HPDE6-E6E7 (cell line): ENCODE measurements around the gene CYP51A1.
"Not testable (repeated sequence)": the region's sequence is repeated elsewhere in the genome, so short reads cannot be mapped to it uniquely, and the experiment has no call there.

Experiments used
- DNase-seq: peaks from one replicate; pipeline ENCODE4 v3.0.0; 2011; ENCODE audit warnings: missing footprints; ENCODE audit errors: extremely low spot score

Gene CYP51A1

DNA sequence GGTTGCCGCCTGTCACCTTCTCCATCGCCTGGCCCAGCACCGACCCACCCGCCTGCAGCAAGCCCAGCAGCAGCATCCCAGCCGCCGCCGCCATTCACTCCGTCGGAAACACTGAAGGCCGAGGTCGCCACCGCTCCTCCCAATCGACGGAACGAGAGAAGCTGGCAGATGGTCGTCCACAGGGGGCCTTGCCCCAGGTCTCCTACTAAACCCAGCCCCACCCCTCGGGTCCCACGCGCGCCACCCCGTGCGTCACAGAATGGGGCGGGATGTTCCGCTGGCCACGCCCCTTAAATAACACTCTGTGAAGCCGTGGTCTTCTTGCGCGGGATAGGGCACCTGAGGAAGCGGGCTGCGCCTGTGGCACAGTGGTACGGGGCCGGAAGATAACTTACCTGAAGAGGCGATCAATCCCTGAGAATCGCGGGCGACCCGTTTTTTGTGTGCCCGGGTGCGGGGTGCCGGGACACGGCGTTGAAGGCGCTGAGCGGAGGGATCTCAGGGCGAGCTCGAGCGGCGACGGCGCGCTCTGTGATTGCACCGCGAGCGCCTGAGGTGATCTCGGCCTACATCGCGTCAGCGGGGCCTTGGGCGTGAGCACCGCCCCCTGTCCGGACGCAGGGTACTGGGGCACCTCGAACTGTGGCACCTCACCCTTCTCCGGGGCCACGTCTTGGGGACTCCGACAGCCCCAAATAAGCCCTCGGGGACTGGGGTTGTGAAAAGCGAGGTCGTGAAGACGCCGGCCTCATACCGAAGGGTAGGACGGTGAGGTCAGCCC is at the start of gene CYP51A1:
TSS of gene CYP51A1 (minus strand) at position 207 of the 781 bp plus-strand sequence. CDS start at position 94, 113 bp downstream.
- DNase-seq: peak; percentile 91

DNA sequence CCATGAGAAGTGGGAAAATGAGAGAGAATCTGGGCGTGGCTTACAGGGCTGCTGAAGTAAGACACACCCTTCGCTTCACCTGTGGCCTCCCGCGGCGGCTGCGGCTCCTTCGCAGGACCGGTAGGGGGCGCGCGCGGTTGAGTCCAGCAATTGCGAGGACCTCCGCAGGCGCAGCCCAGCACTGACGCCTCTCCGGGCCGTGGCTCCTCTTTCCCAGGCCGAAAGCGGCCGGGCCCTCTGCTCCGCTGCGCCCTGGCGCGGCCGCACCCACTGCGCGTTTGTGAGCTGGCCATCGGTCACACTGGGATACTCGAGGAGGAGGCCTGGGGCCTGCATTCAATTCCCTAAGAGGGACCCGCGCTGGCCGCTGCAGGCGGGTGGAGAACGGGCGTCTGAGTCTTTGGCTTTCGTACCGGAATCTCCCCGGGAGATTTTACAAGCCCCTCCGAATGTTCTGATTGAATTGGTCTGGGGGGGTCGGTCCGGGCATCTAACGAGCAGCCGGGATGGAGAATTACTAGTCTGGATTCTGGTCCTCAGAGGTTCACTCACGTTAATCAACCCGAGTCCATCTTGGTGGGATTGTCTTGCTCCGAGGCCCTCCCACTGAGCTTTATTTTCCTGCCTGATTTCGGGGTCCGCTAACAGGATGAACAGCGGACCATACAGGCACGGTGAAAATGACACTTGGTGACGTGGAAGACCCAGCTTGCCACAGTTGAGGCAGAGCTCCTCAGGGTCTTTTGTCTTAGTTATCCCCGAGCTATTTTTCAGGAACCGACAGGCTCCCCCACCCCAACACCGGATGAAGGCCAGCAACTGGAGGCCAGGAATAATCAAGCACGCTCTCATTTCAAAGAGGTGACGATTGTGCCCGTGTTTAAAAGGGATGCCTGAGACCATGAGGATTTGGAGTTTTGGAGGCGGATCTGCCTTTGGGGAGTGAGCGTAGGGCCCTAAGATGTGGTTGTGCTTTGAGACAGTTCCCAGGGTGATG is 44.9 kb upstream of the CYP51A1 start, which contains the start of gene LRRD1:
TSS of gene LRRD1 (minus strand) at position 215 of the 997 bp plus-strand sequence. CDS start 13,940 bp downstream, outside the sequence.
- peak; percentile 64 for DNase-seq

- DNase-seq: no peak
These were observed 43.1 kb upstream of the CYP51A1 start for GRCh38 chr7:92177362-92177761.

GRCh38 chr7:92169529-92169928 is 35.3 kb upstream of the CYP51A1 start:
- DNase-seq: not testable (repeated sequence)

GRCh38 chr7:92161271-92161670 is 27.0 kb upstream of the CYP51A1 start:
- DNase-seq: no peak

GRCh38 chr7:92158660-92159575 is 24.6 kb upstream of the CYP51A1 start:
- no peak for DNase-seq

DNA sequence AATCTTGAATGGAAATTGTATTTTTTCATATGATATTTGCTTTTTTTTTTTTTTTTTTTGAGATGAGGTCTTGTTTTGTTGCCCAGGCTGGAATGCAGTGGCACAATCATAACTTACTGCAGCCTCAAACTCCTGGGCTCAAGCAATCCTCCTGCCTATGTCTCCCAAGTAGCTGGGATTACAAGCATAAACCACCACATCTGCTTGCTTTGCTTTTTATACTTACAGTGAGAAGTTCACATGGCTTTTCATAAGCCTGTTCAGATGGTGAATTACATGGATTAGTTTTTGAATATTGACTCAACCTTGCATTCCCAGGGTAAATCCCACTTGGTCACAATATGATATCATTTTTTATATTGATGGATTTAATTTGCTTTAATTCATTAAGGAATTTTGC is 22.7 kb upstream of the CYP51A1 start:
- DNase-seq: no peak

DNA sequence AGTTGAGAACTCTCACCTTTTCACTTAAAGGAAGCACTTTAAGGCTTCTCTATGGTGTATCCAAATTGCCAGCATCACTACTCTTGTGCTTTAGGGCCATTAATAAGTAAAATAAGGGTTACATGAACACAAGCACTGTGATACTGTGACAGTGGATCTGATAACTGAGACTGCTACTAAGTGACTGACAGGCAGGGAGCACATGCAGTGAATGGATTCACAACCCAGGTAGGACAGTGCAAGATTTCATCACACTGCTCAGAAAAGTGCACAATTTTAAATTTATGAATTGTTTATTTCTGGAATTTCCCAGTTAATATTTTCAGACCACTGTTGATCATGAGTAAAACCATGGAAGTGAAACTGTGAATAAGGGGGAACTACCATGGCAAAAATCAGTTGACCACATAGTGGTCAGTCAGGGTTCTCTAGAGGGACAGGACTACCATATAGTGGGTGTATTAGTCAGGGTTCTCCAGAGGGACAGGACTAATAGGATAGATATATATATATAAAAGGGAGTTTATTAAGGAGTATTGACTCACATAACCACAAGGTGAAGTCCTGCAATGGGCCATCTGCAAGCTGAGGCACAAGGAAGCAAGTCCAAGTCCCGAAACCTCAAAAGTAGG is 20.9 kb upstream of the CYP51A1 start:
- no peak for DNase-seq

DNA sequence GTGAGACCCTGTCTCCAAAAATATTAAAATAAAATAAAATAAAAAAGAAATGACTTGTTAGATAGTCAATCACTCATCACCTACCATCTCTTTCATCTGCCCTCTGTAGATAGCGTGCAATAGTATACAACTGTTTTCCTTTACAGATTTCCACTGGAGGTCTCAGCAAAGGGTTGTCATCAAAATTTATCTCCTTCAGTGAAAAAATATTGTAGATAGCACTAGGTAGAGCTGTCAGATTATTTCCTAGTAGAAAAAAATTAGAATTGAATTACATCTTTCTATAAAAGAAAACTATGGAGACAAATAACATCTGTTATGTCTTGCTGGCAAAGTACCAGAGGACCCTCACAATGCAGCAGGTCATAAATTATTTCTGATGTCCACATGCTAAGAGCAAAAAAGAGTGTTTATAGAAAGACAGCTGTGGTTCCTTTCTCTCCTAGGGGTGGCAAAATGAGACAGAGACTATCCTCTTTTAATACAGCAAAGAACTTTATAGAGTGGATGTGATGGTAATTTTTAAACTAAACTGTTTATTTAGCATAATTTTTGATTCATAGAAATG is 16.3 kb upstream of the CYP51A1 start:
- DNase-seq: no peak

DNA sequence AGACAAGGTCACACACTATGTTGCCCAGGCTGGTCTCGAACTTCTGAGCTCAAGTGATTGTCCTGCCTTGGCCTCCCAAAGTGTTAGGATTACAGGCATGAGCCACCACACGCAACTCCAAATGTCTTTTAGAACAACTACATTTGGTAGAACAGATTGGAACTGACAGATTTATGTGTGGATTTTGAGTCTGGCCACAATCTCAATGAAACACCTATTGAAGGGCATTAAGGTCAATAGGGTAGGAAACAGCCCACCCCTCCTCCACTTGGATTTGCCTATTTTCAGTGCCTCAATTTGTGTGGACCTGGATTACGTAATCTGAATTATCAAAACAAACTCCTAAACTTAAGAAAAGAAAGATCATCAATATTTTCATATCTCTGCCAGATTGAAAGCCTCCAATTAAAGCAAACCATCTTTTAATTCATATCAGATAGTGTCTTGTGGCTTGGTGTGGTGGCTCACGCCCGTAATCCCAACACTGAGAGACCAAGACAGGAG is 15.5 kb upstream of the CYP51A1 start:
- DNase-seq: no peak

DNA sequence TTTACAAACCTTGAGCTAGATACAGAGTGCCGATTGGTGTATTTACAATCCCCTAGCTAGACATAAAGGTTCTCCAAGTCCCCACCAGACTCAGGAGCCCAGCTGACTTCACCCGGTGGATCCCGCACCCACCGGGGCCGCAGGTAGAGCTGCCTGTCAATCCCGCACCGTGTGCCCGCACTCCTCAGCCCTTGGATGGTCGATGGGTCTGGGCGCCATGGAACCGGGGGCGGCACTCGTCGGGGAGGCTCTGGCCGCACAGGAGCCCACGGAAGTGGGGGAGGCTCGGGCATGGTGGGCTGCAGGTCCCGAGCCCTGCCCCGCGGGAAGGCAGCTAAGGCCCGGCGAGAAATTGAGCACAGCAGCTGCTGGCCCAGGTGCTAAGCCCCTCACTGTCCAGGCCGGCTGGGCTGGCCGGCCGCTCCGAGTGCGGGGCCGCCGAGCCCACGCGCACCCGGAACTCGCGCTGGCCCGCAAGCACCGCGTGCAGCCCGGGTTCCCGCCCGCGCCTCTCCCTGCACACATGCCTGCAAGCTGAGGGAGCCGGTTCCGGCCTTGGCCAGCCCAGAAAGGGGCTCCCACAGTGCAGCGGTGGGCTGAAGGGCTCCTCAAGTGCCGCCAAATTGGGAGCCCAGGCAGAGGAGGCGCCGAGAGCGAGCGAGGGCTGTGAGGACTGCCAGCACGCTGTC is 9.1 kb upstream of the CYP51A1 start:
- DNase-seq: not testable (repeated sequence)

DNA sequence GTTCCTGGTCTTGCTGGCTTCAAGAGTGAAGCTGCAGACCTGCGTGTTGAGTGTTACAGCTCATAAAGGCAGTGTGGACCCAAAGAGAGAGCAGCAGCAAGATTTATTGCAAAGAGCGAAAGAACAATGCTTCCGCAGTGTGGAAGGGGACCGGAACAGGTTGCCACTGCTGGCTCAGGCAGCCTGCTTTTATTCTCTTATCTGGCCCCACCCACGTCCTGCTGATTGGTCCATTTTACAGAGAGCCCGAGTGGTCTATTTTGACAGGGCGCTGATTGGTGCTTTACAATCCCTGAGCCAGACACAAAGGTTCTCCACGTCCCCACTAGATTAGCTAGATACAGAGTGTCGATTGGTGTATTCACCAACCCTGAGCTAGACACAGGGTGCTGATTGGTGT is 8.5 kb upstream of the CYP51A1 start:
- DNase-seq: not testable (repeated sequence)

DNA sequence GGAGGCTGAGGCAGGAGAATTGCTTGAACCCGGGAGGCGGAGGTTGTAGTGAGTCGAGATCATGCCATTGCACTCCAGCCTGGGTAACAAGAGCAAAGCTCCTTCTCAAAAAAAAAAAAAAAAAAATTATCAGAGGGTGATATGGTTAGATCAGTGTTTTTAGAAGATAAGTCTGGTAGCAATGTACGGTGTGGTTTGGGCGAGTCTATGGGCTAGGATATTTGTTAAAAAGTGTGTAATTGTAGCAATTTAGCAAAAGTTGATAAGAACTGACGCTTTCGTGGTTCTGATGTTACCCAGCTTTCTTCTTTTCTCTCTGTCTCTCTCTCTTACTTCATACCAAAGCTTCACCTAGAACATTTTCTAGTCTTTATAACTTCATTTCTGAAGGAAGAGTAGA is 6.9 kb upstream of the CYP51A1 start:
- DNase-seq: no peak

GRCh38 chr7:92137557-92137956 is 3.3 kb upstream of the CYP51A1 start:
- no peak for DNase-seq

- DNase-seq: peak; percentile 13
These were observed 994 bp upstream of the CYP51A1 start for GRCh38 chr7:92135052-92135889.

DNA sequence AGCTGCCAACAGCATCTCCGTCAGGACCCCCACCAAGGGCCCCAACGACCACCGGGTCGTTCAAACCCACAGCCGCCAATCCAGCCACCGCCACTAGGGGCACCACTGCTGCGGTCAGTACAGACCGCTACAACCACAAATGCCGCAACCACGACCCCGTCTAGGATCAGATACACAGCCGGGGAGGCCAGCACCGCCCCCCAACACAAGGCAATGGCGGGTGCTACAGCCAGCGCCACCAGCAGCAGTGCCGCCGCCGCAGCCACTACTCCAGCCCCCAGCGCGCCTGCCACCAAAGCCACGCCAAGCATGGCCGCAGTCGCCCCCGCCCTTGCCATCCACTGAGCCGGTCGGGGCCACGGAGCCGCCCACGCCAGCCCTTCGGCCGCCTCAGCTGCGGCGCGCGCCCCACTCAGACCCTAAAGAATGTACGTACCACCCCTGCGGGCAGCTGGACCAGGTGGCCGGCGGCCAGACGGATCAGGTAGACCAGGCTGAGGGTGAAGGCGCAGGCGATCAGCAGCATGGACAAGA is 473 bp downstream of the CYP51A1 start:
- DNase-seq: peak; percentile 14

DNA sequence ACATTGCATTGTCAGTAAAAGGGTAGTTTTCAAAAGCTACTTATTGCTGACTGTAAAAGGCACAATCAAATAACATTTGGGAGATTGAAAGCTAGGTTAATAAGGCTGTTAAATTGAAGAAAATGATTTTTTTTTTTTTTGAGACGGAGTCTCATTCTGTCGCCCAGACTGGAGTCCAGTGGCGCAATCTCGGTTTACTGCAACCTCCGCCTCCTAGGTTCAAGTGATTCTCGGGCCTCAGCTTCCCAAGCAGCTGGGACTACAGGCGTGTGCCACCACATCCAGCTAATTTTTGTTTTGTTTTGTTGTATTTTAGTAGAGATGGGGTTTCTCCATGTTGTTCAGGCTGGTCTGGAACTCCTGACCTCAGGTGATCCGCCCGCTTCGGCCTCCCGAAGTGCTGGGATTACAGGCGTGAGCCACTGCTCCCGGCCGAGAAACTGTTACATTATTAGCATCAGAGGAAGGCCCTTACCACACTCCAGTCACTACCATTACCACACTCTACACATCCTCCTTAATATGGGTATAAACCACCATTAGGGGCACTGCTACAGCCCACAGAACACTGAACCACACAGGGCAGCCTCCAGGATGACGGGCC is 1.0 kb downstream of the CYP51A1 start:
- DNase-seq: peak; percentile 8

DNA sequence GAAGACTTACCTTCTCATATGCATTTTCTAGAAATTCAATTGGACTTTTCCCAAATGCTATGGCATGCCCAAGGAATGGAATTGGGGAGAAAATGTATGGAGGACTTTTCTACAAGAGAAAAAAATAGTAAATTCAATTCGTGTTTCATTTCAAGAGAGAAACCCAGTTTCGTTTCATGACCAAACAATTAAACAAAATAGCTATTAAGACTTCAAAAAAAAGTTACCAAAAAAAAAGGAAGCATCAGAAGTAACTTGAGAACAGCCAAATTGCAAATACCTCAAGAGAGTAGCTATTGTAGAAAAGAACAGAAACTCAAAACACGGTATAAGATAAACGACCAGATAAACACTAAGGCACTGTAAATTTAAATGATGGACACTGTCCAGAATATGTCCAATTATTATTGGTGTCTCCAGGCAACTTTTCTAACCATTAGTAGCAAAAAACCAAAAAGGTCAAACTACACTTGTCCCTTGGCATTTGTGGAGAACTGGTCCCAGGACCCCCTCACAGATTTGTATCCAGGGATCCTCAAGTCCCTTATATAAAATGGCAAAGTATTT is 2.4 kb downstream of the CYP51A1 start:
- no peak for DNase-seq
